A549 (cell line): ENCODE measurements around the gene NOS3.

Experiments used
- CHD2 ChIP-seq: fragments of 150-350 bp; IDR thresholded peaks from 2 replicates; pipeline ENCODE4 v1.6.1; 2014; ENCODE audit warnings: low read length; ENCODE audit not compliant: partially characterized antibody
- CTCF ChIP-seq: fragments of >200 bp; sonication (Bioruptor Twin); formaldehyde crosslinking; IDR thresholded peaks from 3 replicates; pipeline ENCODE4 v1.5.1; 2016
- EP300 ChIP-seq, 2 experiments: fragments of >200 bp; sonication (Bioruptor Twin); formaldehyde crosslinking; IDR thresholded peaks; 2 replicates in 1 of 2; 3 replicates in 1 of 2; pipeline ENCODE4 v1.6.1; 2016 to 2017
- GATA3 ChIP-seq: IDR thresholded peaks from 2 replicates; pipeline ENCODE4 v1.6.1; 2012; ENCODE audit warnings: borderline replicate concordance
- HES2 ChIP-seq: fragments of >200 bp; sonication (Bioruptor Twin); formaldehyde crosslinking; IDR thresholded peaks from 2 replicates; pipeline ENCODE4 v1.6.1; 2016
- KDM1A ChIP-seq: fragments of 200-600 bp; sonication (generic); IDR thresholded peaks from 2 replicates; pipeline ENCODE4 v1.6.1; 2016; ENCODE audit warnings: low read depth, mild to moderate bottlenecking
- MYC ChIP-seq: IDR thresholded peaks from 2 replicates; pipeline ENCODE4 v1.6.1; 2012; ENCODE audit warnings: mild to moderate bottlenecking, inconsistent platforms, low read length, improper control_type of control experiment, borderline replicate concordance
- POLR2A ChIP-seq: IDR thresholded peaks from 2 replicates; pipeline ENCODE4 v1.6.1; 2012; ENCODE audit warnings: mild to moderate bottlenecking, low read length

GRCh38 chr7:151056283-151056665, 65.5 kb downstream of the NOS3 start:
- TF ChIP-seq CTCF (no peak), POLR2A (no peak), GATA3 (no peak), HES2 (no peak), KDM1A (no peak), MYC (no peak), EP300 (IDR thresholded peaks at IDR 0.05) (no peak), CHD2 (no peak)
